Diencephalon (tissue), 1 donor: ENCODE results near the gene KRTAP9-8. TPM values are rescaled to one million over a fixed set of nuclear protein-coding genes. Genes with fewer than 3 reads are reported as not detected.

ENCODE experiments used
- small RNA-seq: library from RNA; depleted of rRNA; stranded (forward); fragments of <200 nt; gene quantifications from one replicate; pipeline ENCODE3, GENCODE V24; 2014
- total RNA-seq: library from RNA; depleted of rRNA; stranded (reverse); fragments of >200 nt; gene quantifications from one replicate; pipeline ENCODE4 v1.2.3, GENCODE V29; 2014

Gene KRTAP9-8
- not detected for total RNA-seq

GRCh38 chr17:41237949-41238437, at the start of gene KRTAP9-8:
KRTAP9-8 (plus strand) TSS chr17:41237999; CDS start chr17:41238052, 53 bp downstream.

GRCh38 chr17:41189837-41190318, 47.9 kb upstream of the KRTAP9-8 start, which contains the start of gene KRTAP9-1:
KRTAP9-1 (plus strand) TSS chr17:41189887; CDS start chr17:41189887, 0 bp downstream.

GRCh38 chr17:41226598-41227095, 11.2 kb upstream of the KRTAP9-8 start, which contains the start of gene KRTAP9-2:
KRTAP9-2 (plus strand) TSS chr17:41226648; CDS start chr17:41226655, 7 bp downstream.

GRCh38 chr17:41232399-41233105, 5.2 kb upstream of the KRTAP9-8 start, which contains the start of gene KRTAP9-3:
KRTAP9-3 (plus strand) TSS chr17:41232449; CDS start chr17:41232502, 53 bp downstream.

GRCh38 chr17:41249637-41250240, 11.9 kb downstream of the KRTAP9-8 start, which contains the start of gene KRTAP9-4:
KRTAP9-4 (plus strand) TSS chr17:41249687; CDS start chr17:41249721, 34 bp downstream.

GRCh38 chr17:41255381-41256290, 17.8 kb downstream of the KRTAP9-8 start, which contains the start of gene KRTAP9-9:
KRTAP9-9 (plus strand) TSS chr17:41255384.

GRCh38 chr17:41265078-41265477, 27.3 kb downstream of the KRTAP9-8 start, which contains the start of gene KRTAP9-6:
KRTAP9-6 (plus strand) TSS chr17:41265378; CDS start chr17:41265378, 0 bp downstream.

GRCh38 chr17:41275648-41276190, 37.9 kb downstream of the KRTAP9-8 start, which contains the start of gene KRTAP9-7:
KRTAP9-7 (plus strand) TSS chr17:41275698; CDS start chr17:41275698, 0 bp downstream.

Small RNA genes lying within 50 kb of the gene (small RNA-seq; reads per million reads assigned to genes)
- gene KRTAP9-10P, result not detected

Other genes with a start within 250 kb of the KRTAP9-8 start
- not detected for gene KRTAP3-3, start 243.8 kb upstream of the KRTAP9-8 start, total RNA-seq
- gene KRTAP3-2, start 238.1 kb upstream of the KRTAP9-8 start, total RNA-seq, result not detected
- not detected for gene KRTAP3-1, start 228.9 kb upstream of the KRTAP9-8 start, total RNA-seq
- not detected for gene KRTAP1-5, start 210.8 kb upstream of the KRTAP9-8 start, total RNA-seq
- gene KRTAP1-4, start 207.8 kb upstream of the KRTAP9-8 start, total RNA-seq, result not detected
- not detected for gene KRTAP1-3, start 203.1 kb upstream of the KRTAP9-8 start, total RNA-seq
- gene KRTAP1-1, start 196.5 kb upstream of the KRTAP9-8 start, total RNA-seq, result not detected
- not detected for gene KRTAP2-1, start 190.7 kb upstream of the KRTAP9-8 start, total RNA-seq
- gene KRTAP2-2, start 182.8 kb upstream of the KRTAP9-8 start, total RNA-seq, result not detected
- not detected for gene KRTAP2-3, start 177.9 kb upstream of the KRTAP9-8 start, total RNA-seq
- not detected for gene KRTAP2-4, start 172.1 kb upstream of the KRTAP9-8 start, total RNA-seq
- not detected for gene KRTAP4-7, start 153.8 kb upstream of the KRTAP9-8 start, total RNA-seq
- gene KRTAP4-8, start 139.9 kb upstream of the KRTAP9-8 start, total RNA-seq, result not detected
- gene KRTAP4-16, start 135.8 kb upstream of the KRTAP9-8 start, total RNA-seq, result not detected
- not detected for gene KRTAP4-9, start 132.6 kb upstream of the KRTAP9-8 start, total RNA-seq
- gene KRTAP4-11, start 119.6 kb upstream of the KRTAP9-8 start, total RNA-seq, result not detected
- gene KRTAP4-12, start 113.8 kb upstream of the KRTAP9-8 start, total RNA-seq, result not detected
- gene KRTAP4-6, start 97.5 kb upstream of the KRTAP9-8 start, total RNA-seq, result not detected
- gene KRTAP4-5, start 88.2 kb upstream of the KRTAP9-8 start, total RNA-seq, result not detected
- gene KRTAP4-4, start 77.3 kb upstream of the KRTAP9-8 start, total RNA-seq, result not detected
- not detected for gene KRTAP4-3, start 69.8 kb upstream of the KRTAP9-8 start, total RNA-seq
- not detected for gene KRTAP4-2, start 59.8 kb upstream of the KRTAP9-8 start, total RNA-seq
- gene KRTAP4-1, start 53.1 kb upstream of the KRTAP9-8 start, total RNA-seq, result not detected
- gene KRTAP9-1, start 48.1 kb upstream of the KRTAP9-8 start, total RNA-seq, result not detected
- not detected for gene KRTAP9-2, start 11.4 kb upstream of the KRTAP9-8 start, total RNA-seq
- gene KRTAP9-3, start 5.5 kb upstream of the KRTAP9-8 start, total RNA-seq, result not detected
- gene KRTAP9-4, start 11.7 kb downstream of the KRTAP9-8 start, total RNA-seq, result not detected
- gene KRTAP9-9, start 17.4 kb downstream of the KRTAP9-8 start, total RNA-seq, result not detected
- not detected for gene KRTAP9-6, start 27.4 kb downstream of the KRTAP9-8 start, total RNA-seq
- not detected for gene KRTAP9-7, start 37.7 kb downstream of the KRTAP9-8 start, total RNA-seq
- gene KRTAP29-1, start 64.9 kb downstream of the KRTAP9-8 start, total RNA-seq, result not detected
- not detected for gene KRTAP16-1, start 71.3 kb downstream of the KRTAP9-8 start, total RNA-seq
- gene KRTAP17-1, start 77.7 kb downstream of the KRTAP9-8 start, total RNA-seq, result not detected
- gene KRT33A, start 112.8 kb downstream of the KRTAP9-8 start, total RNA-seq, result not detected
- not detected for gene KRT33B, start 131.8 kb downstream of the KRTAP9-8 start, total RNA-seq
- gene KRT34, start 144.3 kb downstream of the KRTAP9-8 start, total RNA-seq, result not detected
- 0.23 TPM for gene KRT31, start 159.6 kb downstream of the KRTAP9-8 start, total RNA-seq
- not detected for gene KRT37, start 186.6 kb downstream of the KRTAP9-8 start, total RNA-seq
- not detected for gene KRT38, start 203.0 kb downstream of the KRTAP9-8 start, total RNA-seq
- gene KRT32, start 229.4 kb downstream of the KRTAP9-8 start, total RNA-seq, result not detected
- gene KRT35, start 243.2 kb downstream of the KRTAP9-8 start, total RNA-seq, result not detected